H1 (cell line): ENCODE results near the gene OVCH2.

Source experiments
- CTCF ChIP-seq, 3 experiments: IDR thresholded peaks; 1 replicate in 2 of 3; 2 replicates in 1 of 3; pipeline versions ENCODE4 v1.5.1 to v1.6.1; 2011; ENCODE audit warnings: low read length in 3 of 3, mild to moderate bottlenecking in 3 of 3, inconsistent platforms in 2 of 3, low read depth in 1 of 3, moderate library complexity in 1 of 3; ENCODE audit not compliant: insufficient read depth in 1 of 3; ENCODE audit errors: control extremely low read depth in 1 of 3
- EP300 ChIP-seq, 2 experiments: IDR thresholded peaks; 1 replicate in 1 of 2; 2 replicates in 1 of 2; pipeline ENCODE4 v1.6.1; 2011 to 2012; ENCODE audit warnings: low read depth in 2 of 2, low read length in 2 of 2, mild to moderate bottlenecking in 2 of 2, borderline replicate concordance in 1 of 2, inconsistent platforms in 1 of 2, moderate library complexity in 1 of 2
- EZH2 ChIP-seq: fragments of 200-600 bp; sonication (generic); IDR thresholded peaks from 2 replicates; pipeline ENCODE4 v1.7.1; 2012; ENCODE audit warnings: low read depth, mild to moderate bottlenecking, moderate library complexity, low read length, inconsistent platforms; ENCODE audit not compliant: severe bottlenecking
- HDAC6 ChIP-seq: IDR thresholded peaks from one replicate; pipeline ENCODE4 v1.7.1; 2012; ENCODE audit warnings: low read depth, mild to moderate bottlenecking, inconsistent platforms, low read length, moderate library complexity
- JUND ChIP-seq: IDR thresholded peaks from 2 replicates; pipeline ENCODE4 v1.6.1; 2011; ENCODE audit warnings: mild to moderate bottlenecking, improper control_type of control experiment, low read length
- KDM5A ChIP-seq: fragments of 200-600 bp; IDR thresholded peaks from 2 replicates; pipeline ENCODE4 v1.7.1; 2012; ENCODE audit warnings: mild to moderate bottlenecking, low read length, inconsistent platforms, mixed read lengths
- MAX ChIP-seq: IDR thresholded peaks from 2 replicates; pipeline ENCODE4 v1.6.1; 2012; ENCODE audit warnings: inconsistent platforms
- POLR2A ChIP-seq, 2 experiments: IDR thresholded peaks; 1 replicate in 1 of 2; 2 replicates in 1 of 2; pipeline ENCODE4 v1.6.1; 2011; ENCODE audit warnings: low read depth in 2 of 2, low read length in 2 of 2, mild to moderate bottlenecking in 2 of 2; ENCODE audit errors: control extremely low read depth in 1 of 2
- POLR2AphosphoS5 ChIP-seq: IDR thresholded peaks from 2 replicates; pipeline ENCODE4 v1.6.1; 2011; ENCODE audit warnings: low read depth, low read length
- RAD21 ChIP-seq, 2 experiments: IDR thresholded peaks in 1 of 2; conservative IDR thresholded peaks in 1 of 2; 2 replicates each; pipeline ENCODE4 v1.6.1; 2011; ENCODE audit warnings: low read depth in 2 of 2, low read length in 2 of 2, improper control_type of control experiment in 1 of 2, inconsistent platforms in 1 of 2, mild to moderate bottlenecking in 1 of 2, moderate library complexity in 1 of 2
- SP1 ChIP-seq: IDR thresholded peaks from 2 replicates; pipeline ENCODE4 v1.6.1; 2011; ENCODE audit warnings: low read depth, low read length
- TBP ChIP-seq: IDR thresholded peaks from 2 replicates; pipeline ENCODE4 v1.6.1; 2011; ENCODE audit warnings: low read depth, low read length, improper control_type of control experiment

GRCh38 chr11:7657306-7658025 is 48.8 kb downstream of the OVCH2 start:
- TF ChIP-seq RAD21 (IDR thresholded peaks at IDR 0.05 in 1 of 2, conservative IDR thresholded peaks at IDR 0.05 in 1 of 2; ENCODE audit: low read depth in 2 of 2, low read length in 2 of 2): peak; percentile 96 to 97
- no peak for TF ChIP-seq POLR2A (IDR thresholded peaks at IDR 0.05; ENCODE audit: control extremely low read depth in 1 of 2, low read depth in 2 of 2, low read length in 2 of 2)
- TF ChIP-seq CTCF (IDR thresholded peaks at IDR 0.05; ENCODE audit: control extremely low read depth in 1 of 3, insufficient read depth in 1 of 3, low read depth in 1 of 3, low read length in 3 of 3): peak; percentile 74 to 90 (median 89)
- TF ChIP-seq EP300 (IDR thresholded peaks at IDR 0.05; ENCODE audit: borderline replicate concordance in 1 of 2, low read depth in 2 of 2, low read length in 2 of 2): no peak
- TF ChIP-seq SP1: no peak
- no peak for TF ChIP-seq EZH2
- no peak for TF ChIP-seq JUND
- TF ChIP-seq KDM5A: no peak
- TF ChIP-seq POLR2AphosphoS5: no peak
- TF ChIP-seq TBP: no peak
- no peak for TF ChIP-seq HDAC6
- TF ChIP-seq MAX: peak; percentile 93
